AG10803 (cell line): Measurements from ENCODE around the gene THAP7.

Experiments
- DNase-seq: peaks from one replicate; pipeline ENCODE4 v3.0.0; 2010; ENCODE audit warnings: low read depth
- H3K4me3 ChIP-seq: 2 replicates; pipeline ENCODE4 v1.5.1; 2011; ENCODE audit warnings: mild to moderate bottlenecking, low read length, control low read depth
- TF ChIP-seq, protein P1 (sequence below): conservative IDR thresholded peaks from 2 replicates; pipeline ENCODE4 v1.5.1; 2011; ENCODE audit warnings: mild to moderate bottlenecking, low read length, control low read depth, inconsistent platforms

The THAP7 gene

GRCh38 chr22:20977516-20978170 lies 24.3 kb downstream of the THAP7 start:
- no peak for DNase-seq
- no peak overlapping the region for H3K4me3 ChIP-seq
- TF ChIP-seq, protein P1, sequence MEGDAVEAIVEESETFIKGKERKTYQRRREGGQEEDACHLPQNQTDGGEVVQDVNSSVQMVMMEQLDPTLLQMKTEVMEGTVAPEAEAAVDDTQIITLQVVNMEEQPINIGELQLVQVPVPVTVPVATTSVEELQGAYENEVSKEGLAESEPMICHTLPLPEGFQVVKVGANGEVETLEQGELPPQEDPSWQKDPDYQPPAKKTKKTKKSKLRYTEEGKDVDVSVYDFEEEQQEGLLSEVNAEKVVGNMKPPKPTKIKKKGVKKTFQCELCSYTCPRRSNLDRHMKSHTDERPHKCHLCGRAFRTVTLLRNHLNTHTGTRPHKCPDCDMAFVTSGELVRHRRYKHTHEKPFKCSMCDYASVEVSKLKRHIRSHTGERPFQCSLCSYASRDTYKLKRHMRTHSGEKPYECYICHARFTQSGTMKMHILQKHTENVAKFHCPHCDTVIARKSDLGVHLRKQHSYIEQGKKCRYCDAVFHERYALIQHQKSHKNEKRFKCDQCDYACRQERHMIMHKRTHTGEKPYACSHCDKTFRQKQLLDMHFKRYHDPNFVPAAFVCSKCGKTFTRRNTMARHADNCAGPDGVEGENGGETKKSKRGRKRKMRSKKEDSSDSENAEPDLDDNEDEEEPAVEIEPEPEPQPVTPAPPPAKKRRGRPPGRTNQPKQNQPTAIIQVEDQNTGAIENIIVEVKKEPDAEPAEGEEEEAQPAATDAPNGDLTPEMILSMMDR: no peak

DNA sequence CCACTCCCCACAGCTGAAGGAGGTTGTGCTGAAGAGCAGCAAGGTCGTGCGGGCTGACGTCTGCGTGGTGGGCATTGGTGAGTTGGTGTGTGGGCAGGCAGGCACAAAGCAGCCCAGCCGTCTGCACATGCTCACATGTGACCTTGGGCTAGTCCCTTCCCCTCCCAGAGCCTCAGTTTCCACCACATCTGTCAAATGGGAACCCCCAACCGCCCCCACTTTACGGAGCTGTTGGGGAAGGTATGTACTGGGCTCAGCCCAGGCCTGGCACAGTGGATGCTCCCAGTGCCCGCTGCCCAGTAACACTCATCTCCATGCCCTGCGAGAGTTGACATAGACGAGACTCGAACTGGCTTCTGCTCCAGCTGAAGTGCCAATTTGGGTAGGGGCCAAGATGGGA lies 24.9 kb downstream of the THAP7 start:
- H3K4me3 ChIP-seq: no peak overlapping the region
- DNase-seq: no peak
- TF ChIP-seq, protein P1: no peak

DNA sequence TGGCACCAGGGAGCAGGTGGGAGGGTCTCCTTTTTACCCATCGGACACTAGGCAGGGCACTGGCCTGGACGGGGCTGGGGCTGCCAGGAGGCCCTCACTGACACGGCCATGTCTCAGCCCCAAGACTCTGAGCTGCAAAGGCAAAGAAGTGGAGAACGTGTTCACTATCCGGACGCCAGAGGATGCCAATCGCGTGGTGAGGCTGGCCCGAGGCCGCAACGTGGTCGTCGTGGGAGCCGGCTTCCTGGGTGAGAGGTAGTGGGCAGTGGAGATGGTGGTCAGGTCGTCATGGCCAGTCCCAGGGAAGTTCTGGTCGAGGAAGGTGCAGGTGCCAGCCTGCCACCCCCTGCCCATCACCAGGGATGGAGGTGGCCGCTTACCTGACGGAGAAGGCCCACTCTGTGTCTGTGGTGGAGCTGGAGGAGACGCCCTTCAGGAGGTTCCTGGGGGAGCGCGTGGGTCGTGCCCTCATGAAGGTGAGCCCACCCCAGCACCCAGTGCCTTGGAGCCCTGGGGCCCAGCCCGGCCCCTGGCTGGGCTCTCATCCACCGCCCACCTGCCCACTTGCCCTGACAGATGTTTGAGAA lies 25.5 kb downstream of the THAP7 start:
- no peak overlapping the region for H3K4me3 ChIP-seq
- no peak for DNase-seq
- TF ChIP-seq, protein P1: no peak

- DNase-seq: no peak
- H3K4me3 ChIP-seq: no peak overlapping the region
- TF ChIP-seq, protein P1: no peak
Measured at GRCh38 chr22:20975541-20976290, 26.2 kb downstream of the THAP7 start.

DNA sequence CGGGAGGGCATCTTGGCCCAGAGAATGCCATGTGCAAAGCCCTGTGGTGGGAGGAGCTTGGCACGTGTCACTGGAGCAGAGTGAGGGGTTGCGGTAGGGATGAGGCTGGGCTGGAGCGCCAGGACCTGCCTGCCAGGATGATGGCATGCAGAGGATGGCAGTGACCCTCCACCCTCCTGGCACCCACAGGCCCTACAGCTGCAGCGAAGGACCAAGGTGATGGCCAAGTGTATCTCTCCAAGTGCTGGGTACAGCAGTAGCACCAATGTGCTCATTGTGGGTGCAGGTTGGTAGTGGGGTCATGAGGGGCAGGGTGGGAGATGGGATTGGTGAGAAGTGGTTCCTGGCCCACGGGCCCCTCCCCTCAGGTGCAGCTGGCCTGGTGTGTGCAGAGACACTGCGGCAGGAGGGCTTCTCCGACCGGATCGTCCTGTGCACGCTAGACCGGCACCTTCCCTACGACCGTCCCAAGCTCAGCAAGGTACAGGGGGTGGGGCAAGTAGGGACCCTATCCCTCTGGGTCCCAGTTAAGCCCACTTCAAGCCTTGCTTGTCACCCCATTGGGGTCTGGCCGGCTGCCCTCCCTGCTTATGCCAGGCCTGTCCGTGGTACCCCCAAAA lies 27.5 kb downstream of the THAP7 start:
- no peak for DNase-seq

DNA sequence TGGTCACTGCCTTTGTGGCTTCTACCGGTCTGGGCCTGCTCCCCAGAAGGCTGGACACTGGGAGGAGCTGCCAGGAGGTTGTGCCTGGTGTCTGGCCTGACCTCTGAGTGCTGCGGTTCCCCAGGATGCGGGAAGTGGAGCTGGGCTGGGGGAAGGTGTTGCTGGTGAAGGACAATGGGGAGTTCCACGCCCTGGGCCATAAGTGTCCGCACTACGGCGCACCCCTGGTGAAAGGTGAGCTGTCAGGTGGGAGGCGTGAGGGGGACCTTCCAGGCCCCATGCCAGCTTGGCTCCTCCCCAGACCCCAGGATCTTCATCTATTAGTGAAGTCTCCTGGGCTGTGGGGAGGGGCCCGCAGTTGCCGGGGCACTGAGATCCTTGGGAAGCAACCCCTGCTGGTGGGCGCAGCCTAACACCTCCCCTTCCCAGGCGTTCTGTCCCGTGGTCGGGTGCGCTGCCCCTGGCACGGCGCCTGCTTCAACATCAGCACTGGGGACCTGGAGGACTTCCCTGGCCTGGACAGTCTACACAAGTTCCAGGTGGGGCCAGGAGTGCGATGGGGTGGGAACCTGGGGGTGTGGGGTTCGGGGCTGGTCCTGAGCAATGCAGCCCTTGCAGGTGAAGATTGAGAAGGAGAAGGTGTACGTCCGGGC lies 28.2 kb downstream of the THAP7 start:
- no peak for DNase-seq
- H3K4me3 ChIP-seq: no peak overlapping the region
- TF ChIP-seq, protein P1: no peak

More for the DNA sequence above, 27.5 kb downstream of the THAP7 start:
- TF ChIP-seq, protein P1: no peak
- H3K4me3 ChIP-seq: no peak overlapping the region
